GM21529 (cell line): ENCODE measurements around the gene GRPEL2.

ENCODE experiments used
- ATAC-seq: cut with Tn5 transposase; IDR thresholded peaks from one replicate; pipeline ENCODE4 v1.9.1; 2021; ENCODE audit not compliant: unreplicated experiment

Gene GRPEL2

GRCh38 chr5:149317281-149318048, 27.8 kb upstream of the GRPEL2 start:
- ATAC-seq, result peak; percentile 75

DNA sequence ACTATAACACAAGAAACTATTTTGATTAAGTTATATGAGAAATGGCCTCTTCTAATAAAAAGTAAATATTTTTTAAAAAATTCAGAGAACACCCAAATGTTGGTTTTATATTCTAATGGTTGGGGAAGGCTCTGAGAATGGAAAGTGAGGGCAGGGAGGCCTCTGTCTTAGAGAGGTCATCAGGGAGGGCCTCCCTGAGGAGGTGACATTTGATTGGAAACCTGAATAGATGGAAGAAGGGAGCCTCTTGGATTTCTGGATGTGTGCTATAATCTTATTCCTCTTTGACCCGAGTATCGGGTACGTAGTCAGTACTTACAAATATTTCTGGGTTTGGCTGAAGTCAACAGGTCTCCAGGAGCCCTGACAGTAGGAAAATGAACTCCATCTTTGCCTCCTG, 26.1 kb upstream of the GRPEL2 start:
- no peak for ATAC-seq

DNA sequence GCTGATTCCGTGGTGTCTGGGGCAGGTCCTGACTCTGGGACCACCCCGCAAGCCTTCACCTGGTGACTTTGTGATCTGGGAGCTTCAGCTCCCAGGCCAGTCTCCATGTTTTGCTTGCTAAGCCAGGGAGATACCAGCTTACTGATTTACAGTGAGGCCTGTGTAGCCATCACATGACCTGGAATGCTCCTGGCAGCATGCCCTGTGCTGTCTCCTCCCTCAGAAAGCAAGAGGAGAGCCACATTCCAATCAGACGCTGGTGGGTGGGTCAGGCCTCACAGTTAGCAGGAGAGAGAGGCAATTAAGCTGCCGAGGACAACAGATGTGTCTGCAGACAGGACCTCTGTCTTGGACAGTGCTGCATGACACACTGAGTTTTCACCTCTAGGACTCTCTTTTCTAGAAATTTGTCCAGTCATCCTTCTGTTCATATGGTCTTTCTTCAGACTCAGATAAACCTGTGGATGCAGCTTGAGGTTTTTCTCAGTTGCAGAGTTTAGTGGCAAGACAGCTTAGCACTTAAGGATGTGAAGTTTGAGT, 24.4 kb upstream of the GRPEL2 start:
- ATAC-seq, result no peak

- ATAC-seq, result no peak
Observed at GRCh38 chr5:149322518-149322917, 22.8 kb upstream of the GRPEL2 start.

GRCh38 chr5:149323210-149323609, 22.1 kb upstream of the GRPEL2 start:
- no peak for ATAC-seq

DNA sequence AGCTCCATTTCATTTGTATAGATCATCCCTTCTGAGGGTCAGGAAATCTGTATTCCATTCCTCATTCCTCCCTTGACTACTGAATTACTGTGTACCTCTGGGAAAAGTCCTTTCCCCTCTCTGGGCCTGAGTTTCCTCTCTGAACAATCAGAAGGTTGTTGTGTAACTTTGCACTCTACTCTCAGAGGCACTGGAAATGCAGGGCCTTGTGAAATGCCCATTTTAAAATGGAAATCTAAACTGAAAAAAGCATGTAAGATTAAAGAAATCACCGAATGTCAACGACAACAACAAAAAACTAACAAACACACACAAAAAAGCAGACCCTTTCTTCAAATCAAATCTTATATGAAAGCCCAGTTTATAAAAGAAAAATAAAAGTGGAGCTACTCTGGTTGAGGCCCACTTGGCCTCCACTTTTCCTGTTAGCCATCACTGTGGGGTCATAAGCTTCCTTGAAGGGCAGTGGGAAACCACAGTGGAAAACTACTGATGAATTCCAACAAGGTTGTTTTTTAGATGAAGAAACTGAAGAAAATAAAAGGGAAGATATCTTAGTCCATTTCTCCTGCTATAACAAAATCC, 21.6 kb upstream of the GRPEL2 start:
- ATAC-seq, result no peak

- no peak for ATAC-seq
Observed at GRCh38 chr5:149324641-149325040, 20.7 kb upstream of the GRPEL2 start.

- ATAC-seq, result no peak
Observed at GRCh38 chr5:149325166-149325735, 20.0 kb upstream of the GRPEL2 start.

- no peak for ATAC-seq
Observed at GRCh38 chr5:149325894-149326293, 19.4 kb upstream of the GRPEL2 start.

DNA sequence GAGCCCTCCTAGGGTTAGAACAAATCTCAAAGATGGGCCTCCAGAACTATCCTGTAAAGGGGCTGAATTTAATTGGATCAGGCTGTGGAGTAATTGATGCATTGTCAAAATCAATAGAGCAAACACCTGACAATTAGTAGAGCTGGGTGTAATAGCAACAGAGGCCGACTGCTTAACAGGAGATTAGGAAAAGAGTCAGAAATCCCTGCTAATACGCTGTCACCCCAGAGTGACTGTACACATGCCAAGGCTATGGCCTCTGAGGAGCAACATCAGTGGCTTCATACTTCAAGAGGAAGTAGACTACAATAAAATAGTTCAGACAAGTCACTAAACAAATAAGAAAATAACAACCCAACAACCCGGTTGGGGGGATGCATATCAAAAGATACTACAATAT, 18.7 kb upstream of the GRPEL2 start:
- ATAC-seq, result no peak

DNA sequence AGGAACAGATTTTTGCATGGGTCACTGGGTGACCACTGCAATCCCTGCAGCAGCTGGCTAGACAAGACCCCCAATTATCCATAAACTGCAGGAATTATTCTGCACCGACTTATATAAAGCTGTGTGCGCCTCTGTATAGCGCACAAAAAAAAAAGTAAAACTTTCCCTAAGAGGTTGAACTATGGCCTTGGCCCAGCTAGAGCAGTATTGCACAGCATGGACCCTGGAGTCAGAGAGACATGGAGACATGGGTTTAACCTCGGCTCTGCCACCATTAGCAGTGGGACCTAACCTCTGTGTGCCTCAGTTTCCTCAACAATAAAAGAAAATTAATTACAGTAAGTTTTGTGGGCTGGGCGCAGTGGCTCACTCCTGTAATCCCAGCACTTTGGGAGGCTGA, 17.1 kb upstream of the GRPEL2 start:
- ATAC-seq, result no peak

DNA sequence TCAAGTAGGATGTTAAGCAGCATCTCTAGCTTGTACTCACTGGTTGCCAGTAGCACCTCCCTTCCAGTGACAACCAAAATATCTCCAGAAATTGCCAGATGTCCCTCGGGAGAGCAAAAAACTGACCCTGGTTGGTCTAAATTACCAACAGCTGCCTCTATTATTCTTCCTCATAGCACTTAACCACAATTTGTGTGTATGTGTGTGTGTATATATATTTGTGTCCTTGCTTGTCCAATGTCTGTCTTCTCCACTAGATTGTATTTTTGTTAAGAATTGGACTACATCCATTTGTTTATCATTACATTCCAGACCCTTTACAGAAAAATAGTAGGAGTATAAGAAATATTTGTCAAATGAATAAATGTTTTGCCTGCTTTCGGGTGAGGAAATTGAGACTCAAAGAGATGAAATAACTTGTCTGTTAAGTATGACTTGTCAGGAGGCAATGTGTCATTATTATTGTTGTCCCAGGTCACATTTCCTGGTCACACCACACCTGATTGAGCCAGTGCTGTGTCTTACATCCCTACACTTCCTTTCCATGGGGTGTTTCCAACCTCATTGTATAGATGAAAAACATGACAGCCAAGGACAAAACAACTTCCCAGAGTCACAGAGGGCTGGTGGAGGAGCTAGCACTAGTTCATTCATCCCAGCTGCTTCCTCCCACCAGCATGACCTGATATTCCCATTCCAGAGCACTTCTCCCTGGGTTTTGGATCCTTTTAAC, 11.4 kb upstream of the GRPEL2 start:
- ATAC-seq, result no peak

- ATAC-seq, result no peak
Observed at GRCh38 chr5:149337736-149338135, 7.6 kb upstream of the GRPEL2 start.

DNA sequence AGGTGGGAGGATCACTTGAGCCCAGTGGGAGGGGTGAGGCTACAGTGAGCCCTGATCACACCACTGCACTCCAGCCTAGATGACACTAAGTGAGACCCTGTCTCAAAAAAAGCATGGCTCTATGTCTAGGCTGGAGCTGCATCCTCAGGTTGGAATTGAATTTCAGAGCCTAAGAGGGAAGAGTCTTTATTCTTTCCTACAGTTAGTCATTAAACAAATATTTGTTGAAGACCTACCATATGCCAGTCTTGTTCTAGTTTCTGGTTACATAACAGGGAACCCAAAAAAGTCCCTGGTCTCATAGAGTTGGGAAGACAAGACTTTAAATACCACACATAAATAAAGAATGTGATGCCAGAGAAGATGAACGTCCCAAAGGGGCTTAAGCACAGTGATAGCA, 6.9 kb upstream of the GRPEL2 start:
- no peak for ATAC-seq

DNA sequence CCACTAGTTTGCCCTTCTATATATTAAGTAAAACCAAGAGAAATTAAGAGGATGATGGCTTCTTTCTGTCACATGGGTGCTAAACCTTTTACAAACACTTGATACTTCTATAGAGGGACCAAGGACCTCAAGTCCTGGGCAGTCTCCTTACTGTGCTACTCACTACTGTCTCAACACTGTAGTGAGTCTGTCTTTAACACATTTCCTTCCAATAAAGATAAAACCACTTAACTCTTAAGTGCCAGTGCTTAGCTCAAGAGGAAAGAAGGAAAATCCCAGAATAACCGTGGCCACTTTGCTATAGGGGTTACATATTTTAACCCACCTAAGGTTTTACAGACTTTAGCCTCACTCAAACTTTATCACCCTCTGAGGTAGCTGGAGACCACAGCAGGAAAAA, 4.4 kb upstream of the GRPEL2 start:
- ATAC-seq, result no peak

DNA sequence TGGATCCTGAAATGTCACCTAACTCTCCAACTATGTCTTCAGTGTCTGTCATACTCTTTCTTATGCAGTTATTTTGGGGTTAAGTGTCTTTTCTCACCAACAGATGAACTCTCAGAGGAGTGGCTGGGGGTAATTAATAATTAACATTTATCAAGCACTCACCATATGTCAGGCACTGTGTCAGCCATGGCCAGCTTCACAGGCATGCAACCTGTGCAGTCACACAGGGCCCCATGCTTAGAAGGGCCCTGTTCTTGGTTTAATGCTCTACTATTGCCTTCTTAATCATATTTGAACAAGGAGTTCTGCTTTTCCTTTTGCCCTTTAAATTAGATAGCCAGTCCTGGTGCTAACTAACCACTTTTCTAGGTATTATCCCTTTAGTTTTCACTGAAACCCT, 3.4 kb upstream of the GRPEL2 start:
- ATAC-seq, result no peak

GRCh38 chr5:149344151-149344550, 1.1 kb upstream of the GRPEL2 start:
- no peak for ATAC-seq

DNA sequence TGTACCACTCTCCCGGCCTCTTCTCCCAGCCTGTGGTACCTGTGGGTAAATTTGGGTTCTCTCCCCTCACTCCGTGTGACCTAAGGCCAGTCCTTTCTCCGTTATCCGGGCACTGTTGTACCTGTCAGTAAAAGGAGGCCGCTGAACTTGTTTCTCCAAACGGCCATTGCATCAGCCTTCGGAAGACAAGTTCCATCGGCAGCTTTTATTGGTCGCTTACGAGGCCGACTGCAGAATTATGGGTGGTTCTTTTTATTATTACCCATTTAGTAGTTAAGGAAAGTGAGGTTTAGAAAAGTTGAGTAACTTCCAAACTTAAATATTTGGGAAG, 558 bp downstream of the GRPEL2 start:
- ATAC-seq, result peak; percentile 3

- no peak for ATAC-seq
Observed at GRCh38 chr5:149348518-149348917, 3.2 kb downstream of the GRPEL2 start.

- no peak for ATAC-seq
Observed at GRCh38 chr5:149349382-149349781, 4.1 kb downstream of the GRPEL2 start.

- ATAC-seq, result no peak
Observed at GRCh38 chr5:149352169-149352568, 6.9 kb downstream of the GRPEL2 start.

- ATAC-seq, result no peak
Observed at GRCh38 chr5:149353911-149354310, 8.6 kb downstream of the GRPEL2 start.
